HG02884 (cell line): ENCODE data around the gene LRP2.
"Not testable (repeated sequence)": the region's sequence is repeated elsewhere in the genome, so short reads cannot be mapped to it uniquely, and the experiment has no call there.

ENCODE experiments used
- ATAC-seq: cut with Tn5 transposase; IDR thresholded peaks from one replicate; pipeline ENCODE4 v1.9.1; 2021; ENCODE audit warnings: mild to moderate bottlenecking, moderate library complexity; ENCODE audit not compliant: unreplicated experiment

The LRP2 gene

DNA sequence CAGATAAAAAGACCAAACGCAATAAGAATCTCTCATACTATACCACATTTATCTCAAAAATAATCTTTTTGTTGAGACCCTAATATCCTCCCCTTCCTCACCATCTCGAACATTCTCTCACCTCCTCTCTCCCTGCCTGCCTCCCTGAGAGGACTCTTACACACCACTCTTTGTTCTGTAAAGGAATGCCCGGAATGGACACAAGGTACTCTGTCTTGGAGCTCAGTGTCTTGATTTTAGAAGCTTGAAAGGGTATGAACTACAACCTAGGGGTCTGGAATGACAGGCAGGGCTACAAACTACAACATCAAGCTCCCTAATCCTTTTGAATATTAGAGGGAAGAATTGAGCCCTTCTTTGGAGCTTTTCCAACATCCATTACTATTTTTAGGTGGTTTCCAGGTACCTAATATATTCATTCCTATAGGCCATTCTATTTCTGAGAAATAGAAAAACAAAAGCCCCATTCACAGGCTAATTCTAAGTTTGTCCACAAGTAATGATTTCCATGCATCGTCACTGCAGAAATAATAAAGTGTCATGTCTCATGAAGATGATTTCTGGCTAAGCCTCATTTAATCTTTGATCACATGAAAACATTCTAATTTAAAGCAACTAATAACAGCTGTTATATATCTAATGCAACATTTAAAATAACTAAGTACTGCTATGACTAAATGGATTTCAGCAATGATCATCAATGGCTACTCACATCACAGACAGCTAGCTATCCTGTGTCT lies 60.6 kb downstream of the LRP2 start:
- ATAC-seq: no peak

DNA sequence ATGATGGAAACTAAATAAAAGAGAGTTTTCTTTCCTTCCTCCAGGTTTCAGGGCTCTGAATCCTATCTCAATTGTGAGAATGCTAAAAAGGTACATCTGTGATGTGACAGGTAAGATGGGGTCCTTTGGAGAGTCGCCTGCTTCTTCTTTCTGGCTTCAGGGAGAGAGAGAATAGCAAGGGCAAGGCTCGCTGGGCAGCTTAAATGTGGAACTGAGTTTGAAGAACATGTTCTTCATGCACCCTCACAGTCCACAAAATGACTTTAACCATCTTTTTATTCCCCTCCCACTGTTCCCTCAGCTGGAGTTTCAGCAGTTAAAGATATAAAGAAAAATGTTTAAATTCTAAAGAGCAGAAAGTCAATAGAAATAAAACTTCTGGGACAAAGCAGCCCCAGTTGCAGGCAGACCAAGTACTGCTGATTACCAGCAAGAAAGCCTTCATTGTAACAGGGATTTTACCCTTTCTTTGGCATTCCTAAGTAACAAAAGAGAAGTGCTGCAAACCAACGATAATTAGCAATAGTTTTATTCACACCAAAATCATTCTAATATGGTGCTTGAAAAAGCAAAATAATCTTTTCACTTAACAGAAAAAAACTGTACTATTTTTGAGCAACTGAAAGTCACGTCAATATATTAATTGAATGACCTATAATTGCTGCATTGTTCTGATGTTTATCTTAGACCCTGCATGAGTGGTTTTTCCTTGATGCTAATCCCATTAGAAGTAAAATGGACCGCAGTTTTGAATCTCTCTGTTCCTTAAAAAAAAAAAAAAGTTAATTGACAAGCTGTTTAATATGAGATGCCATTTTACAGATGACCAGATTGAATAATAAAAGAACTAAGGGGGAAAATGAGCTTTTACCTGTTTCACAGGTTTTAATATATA lies 61.5 kb downstream of the LRP2 start:
- no peak for ATAC-seq

GRCh38 chr2:169298007-169298406 lies 64.3 kb downstream of the LRP2 start:
- ATAC-seq: no peak

DNA sequence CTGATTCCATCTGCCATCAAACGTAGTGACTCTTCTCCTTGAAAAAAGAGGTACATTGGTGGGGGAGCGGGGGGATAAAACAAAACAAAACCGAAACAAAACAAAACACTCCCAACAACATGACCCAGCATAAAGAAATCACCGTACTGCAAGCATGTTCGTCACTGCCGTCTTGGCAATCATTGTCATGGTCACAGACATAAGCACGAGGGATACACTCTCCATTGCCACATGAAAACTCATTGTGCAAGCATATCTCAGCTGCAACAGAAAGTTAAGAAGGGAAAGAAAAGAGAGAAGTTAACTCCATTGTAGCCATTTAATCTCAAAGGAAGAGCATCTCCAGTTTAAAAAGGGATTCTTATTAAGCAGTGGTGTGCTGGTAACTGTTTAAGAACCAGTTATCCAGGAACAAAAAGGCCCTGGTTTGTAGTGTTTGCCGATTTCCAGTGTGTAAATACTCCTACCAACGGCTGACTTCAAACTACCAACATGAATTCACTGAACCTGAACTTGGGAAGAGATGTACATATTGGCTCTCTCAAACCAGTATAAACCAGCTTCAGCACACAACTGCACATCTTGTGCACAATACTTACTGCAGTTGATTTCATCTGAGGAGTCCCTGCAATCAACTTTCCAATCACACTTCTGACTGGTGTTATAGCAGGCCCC lies 68.2 kb downstream of the LRP2 start:
- ATAC-seq: no peak

DNA sequence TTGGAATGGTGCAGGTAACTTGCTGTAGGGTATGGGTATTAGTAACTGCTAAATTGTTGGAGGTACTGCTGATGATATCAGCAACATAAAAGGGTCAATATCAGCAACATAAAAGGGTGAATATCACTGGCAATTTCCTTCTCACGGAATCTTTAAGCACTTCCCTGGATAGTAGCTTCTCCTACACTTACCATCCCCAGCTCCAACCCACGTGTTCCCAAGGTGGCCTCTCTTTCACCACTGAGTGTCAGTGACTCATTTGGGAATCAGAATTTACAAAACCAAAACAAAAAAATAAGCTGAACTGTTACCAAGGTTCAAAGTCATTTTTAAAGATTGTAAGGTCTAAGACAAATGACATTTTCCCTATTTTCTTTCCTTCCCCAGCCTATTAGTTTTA lies 70.8 kb downstream of the LRP2 start:
- no peak for ATAC-seq

- no peak for ATAC-seq
These were observed 71.9 kb downstream of the LRP2 start for GRCh38 chr2:169290433-169290832.

DNA sequence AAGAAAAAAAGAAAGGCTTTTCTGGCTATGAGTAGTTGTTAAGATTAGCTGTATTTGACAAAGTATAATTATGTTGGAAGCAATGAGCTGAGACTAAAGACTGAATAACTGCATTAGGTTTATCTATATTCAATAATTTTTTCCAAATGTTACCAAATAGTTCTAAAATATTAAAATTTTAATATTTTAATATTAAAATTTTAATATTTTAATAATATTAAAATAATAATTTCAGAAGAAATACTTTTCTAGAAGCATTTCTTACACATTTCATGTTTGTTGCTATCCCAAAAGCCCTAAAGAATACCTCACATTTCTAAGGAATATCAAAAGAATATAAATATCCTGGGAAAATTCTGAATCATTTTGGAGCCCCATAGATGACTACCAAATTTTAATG lies 74.7 kb downstream of the LRP2 start:
- ATAC-seq: no peak

DNA sequence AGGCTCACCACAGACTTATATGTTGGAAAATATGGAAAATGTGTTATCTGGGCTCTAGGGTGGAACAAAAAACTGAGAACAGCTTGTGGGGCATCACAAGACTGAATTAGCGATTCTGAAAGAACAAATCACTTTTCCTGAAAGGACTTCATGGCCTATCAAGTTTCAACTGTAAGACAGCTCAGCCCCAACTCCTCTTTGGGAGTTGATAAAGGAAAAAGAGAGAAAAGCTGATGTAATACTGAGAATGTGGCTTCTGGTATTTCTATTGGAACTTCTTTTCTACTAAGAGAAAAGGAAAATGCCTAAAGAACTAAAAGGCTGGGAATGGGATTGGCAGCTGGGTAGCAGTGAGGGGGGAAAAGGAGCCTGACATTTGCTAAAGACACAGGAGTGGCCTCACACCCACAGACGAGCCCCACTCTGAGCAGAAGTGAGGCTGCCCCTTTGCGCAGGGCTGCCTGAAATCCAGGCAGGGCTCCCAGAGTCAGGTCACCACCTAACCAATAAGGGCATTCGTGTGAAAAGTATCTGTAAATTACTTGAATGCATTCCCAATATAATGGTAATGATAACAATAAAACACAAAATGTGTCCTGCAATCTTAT lies 75.6 kb downstream of the LRP2 start:
- no peak for ATAC-seq

DNA sequence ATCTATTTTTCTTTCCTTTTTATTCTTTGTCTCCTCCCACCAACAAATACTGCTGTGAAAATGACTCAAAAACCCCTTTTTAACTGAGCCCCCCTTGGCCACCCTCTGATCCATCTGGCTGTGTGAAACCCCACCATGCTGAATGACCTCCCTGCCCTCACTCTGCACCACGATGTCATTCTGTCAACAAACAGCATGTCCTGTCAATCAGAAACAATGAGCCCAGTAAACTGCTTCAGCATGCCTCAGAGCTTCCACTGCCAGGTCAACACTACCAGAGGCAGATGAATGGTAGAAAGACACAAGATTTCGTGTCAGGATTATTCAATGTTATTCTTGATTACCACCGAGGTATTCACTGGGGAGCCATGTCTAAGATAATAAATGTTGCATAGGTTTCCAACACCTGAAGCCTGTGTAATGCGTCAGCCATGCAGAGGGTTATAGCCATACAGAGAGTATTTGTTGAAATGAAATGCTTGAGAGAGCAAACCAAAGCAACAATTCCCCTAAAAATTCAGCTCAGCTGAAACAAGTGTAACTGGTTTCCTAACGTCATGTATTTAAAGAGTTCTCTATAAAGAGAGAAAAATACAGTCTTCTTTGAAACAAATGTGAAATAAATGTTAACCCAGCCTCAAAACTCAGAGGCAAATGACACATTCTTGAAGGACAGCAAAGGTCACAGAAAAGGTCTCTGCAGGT lies 76.7 kb downstream of the LRP2 start:
- ATAC-seq: no peak

GRCh38 chr2:169280502-169280901 lies 81.8 kb downstream of the LRP2 start:
- no peak for ATAC-seq

DNA sequence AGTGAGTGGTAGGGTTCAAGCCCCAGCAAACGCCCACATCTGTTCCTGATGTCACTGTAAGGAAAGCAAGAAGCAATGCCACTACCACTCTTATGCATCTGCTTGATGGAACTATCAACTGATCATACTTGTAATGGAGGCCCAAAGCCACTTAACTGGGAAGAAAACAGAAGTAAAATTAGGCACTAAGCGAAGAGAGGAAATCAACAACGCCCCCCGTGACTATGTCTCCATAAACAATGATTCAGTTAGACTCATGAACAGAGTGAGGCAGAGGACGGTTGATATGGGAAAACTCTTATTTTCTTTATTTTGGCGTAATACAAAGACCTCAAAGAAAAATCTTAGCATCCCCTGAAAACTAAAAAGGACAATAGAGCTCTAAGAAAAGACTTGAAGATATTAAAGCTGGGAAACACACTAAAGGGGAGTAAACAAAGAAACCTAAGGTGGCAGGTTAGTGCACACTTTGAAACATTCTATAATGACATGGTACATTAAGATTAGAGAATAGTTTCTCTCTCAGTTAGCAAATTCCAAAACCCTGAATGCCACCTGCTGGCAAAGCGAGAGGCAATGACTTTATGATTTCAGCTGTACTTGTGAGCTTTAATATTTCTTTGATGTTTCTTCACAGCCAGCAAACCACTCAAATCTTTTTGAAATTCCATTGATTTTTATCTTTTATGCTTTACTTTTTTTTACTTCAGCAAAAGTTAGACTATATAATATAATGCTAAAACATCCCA lies 86.5 kb downstream of the LRP2 start:
- ATAC-seq: no peak

- ATAC-seq: no peak
These were observed 90.3 kb downstream of the LRP2 start for GRCh38 chr2:169272010-169272409.

DNA sequence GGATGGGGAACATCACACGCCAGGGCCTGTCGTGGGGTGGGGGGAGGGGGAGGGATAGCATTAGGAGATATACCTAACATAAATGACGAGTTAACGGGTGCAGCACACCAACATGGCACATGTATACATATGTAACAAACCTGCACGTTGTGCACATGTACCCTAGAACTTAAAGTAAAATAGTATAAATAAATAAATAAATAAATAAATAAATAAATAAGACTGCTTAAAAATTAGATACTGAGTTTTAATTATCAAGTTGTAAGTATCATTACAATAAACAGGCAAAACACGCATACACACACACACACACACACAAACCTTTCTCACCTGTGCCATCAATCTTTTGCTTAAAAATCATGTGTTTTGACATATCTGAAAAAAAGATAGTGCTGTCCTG lies 91.8 kb downstream of the LRP2 start:
- ATAC-seq: not testable (repeated sequence)

GRCh38 chr2:169265591-169265990 lies 96.7 kb downstream of the LRP2 start:
- ATAC-seq: no peak

DNA sequence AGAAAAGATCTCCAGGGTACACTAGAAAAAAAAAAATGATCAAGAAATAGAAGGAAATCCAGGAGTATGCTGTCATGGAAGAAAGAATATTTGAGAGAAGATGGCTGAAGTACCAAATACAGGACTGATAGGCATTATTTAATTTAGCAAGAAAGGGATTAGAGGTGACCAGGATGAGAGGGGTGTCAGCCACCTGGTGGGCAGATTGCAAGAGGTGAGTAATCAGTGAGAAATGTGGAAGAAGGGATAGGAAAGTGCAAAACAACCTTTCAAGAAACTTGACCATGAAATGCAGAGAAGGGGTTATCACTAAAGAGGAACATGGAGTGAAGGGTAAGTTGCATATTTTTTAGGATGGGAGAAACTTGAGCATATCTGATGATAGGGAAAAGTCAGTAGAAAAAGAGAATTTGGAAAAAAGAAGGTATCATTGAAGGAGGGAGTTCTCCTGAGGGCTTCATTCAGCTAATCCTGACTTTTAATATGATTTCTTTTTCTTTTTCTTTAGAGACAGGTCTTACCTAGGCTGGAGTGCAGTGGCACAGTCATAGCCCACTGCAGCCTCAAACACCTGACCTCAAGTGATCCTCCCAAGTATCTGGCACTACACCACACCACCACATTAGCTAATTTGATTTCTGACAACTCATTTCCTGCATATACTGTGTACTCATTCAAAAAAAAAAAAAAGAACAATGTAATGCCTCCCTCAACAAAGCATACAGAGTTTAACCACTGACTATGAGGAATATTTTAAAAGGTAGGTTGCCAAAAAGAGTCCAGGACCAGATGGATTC lies 101.3 kb downstream of the LRP2 start:
- ATAC-seq: no peak

DNA sequence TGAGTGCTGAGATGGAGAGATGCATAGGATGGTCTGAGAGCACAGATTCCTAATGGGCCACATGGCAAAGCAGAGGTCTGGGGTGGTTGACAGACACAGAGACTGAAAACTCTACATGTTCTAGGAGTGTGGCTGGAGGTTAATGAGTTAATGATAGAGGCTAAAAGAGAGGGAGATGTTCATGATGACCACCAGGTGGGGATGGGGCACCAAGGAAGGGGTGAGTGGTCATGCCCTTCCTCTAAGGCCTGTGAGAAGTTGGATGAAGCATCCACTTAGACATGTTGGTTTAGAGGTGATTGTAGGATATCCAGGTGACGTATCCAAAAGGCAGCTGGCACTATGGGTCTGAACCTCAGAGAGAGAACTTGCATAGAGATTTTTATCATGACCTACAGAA lies 102.1 kb downstream of the LRP2 start:
- ATAC-seq: no peak

DNA sequence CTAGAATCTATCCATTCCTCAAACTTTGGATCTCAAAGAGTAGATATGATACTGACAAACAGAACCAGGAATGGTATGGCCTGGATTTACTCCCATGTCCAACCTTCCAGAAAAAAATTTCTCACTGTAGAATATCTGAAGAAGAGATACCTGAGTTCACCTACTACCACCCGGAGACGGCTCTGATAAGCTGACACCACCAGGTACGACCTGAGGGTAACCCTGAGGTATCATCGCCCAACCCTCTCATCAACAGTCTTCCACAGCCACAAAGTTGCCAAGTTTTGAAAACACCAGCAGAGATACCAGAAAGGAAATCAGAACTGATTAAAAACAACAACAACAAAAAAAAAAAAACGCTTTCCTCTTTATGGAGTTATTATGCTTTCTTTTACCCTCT lies 102.9 kb downstream of the LRP2 start:
- ATAC-seq: no peak

GRCh38 chr2:169258045-169258601 lies 104.2 kb downstream of the LRP2 start:
- no peak for ATAC-seq

- no peak for ATAC-seq
These were observed 107.6 kb downstream of the LRP2 start for GRCh38 chr2:169254774-169255173.
